LNCAP (cell line): ENCODE measurements around the gene ELP4.

Experiments used
- TF ChIP-seq, protein P1 (sequence below): fragments of 450-650 bp; IDR thresholded peaks from 2 replicates; pipeline ENCODE4 v1.5.1; 2017; ENCODE audit warnings: mild to moderate bottlenecking

Gene ELP4

GRCh38 chr11:31798057-31798553, 288.5 kb downstream of the ELP4 start:
- TF ChIP-seq, protein P1, sequence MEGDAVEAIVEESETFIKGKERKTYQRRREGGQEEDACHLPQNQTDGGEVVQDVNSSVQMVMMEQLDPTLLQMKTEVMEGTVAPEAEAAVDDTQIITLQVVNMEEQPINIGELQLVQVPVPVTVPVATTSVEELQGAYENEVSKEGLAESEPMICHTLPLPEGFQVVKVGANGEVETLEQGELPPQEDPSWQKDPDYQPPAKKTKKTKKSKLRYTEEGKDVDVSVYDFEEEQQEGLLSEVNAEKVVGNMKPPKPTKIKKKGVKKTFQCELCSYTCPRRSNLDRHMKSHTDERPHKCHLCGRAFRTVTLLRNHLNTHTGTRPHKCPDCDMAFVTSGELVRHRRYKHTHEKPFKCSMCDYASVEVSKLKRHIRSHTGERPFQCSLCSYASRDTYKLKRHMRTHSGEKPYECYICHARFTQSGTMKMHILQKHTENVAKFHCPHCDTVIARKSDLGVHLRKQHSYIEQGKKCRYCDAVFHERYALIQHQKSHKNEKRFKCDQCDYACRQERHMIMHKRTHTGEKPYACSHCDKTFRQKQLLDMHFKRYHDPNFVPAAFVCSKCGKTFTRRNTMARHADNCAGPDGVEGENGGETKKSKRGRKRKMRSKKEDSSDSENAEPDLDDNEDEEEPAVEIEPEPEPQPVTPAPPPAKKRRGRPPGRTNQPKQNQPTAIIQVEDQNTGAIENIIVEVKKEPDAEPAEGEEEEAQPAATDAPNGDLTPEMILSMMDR = no peak

DNA sequence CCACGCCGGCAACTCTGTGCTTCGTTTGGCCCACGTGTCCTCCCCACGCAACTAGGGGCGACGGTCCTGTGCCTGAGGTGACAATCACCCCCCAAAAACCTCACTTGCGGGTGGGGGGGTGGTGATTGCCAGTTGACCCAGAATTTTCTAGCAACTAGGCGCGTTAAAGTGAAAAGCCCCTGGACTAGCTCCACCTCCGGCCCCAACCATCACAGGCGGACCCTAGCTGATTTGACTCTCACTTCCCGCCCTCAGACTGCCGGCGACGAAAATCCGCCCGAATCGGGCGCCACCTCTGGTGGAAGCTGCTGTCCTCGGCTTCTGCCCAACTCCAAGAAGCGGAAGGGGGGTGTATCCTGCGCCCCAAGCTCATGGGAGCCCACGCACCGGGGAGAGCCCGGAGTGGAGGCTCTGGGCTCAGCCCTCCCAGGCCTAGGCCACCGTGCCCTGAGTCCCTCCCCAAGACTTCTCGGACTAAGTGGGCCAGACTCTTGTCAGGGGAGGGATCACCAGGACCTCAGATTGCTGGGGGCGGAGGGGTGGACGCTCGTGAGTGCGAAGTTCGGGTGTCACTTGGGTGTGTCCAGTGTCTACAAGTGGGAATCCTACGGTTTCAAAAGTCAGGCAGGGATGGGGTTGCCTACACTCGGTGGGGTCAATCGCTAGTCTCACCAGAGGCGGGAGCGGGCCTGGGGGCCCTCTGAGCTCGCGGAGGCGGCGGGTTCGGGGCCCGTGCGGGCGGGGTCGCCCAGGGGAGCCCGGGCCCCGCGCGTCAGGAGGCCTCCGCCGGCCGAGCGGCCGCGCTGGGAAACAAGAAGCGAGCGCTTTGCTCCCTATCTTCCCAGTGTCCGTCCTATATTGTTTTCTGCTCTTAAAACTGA, 289.2 kb downstream of the ELP4 start:
- TF ChIP-seq, protein P1 = no peak

GRCh38 chr11:31799435-31800397, 290.1 kb downstream of the ELP4 start:
- TF ChIP-seq, protein P1 = no peak

DNA sequence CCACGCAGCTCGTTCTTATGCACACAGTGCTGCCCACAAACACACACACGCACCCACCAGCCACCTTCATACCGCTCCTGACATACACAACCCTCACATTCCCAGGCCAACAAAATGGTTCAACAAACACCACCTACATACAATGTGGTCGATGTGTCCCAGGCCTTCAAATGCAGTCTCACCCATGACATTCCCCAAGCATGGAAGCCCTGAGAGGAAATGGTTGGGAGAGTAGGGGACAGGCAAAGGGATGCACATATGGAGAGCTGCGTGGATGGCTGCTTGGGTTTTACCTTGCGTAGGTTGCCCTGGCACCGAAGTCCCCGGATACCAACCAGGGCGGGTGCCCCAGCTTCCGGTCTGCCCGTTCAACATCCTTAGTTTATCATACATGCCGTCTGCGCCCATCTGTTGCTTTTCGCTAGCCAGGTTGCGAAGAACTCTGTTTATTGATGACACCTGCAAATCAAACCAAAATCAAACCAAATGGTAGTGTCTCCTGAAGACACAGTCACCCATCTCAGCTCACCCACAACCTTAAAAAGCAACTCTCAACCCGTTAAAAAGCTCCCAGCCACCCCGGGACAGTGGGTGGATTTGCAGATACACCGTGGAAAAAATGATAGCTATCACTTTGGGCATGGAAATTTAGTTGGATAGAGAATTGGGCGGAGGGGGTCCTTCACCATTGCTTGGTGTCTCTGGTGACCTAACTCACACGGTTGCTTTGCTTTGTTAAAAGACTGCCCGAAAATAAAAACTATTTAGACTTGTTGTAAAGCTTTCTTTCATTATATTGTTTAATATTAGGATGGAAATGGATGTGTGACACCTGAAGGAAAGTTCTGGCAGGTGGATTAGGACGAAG, 291.1 kb downstream of the ELP4 start:
- TF ChIP-seq, protein P1 = no peak

DNA sequence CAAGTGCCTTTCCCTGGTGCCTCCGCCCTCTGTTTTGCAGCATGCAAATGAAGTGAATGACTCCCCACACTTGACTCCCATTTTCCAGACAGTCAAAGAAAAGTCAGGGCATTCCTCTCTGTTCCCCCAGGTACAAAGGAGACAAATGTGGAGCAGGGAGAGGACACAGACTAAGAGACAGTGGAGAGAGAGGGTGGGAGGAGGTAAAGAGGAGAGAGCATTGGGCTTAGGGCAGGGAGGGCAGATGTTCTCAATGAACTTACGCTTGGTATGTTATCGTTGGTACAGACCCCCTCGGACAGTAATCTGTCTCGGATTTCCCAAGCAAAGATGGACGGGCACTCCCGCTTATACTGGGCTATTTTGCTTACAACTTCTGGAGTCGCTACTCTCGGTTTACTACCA, 291.7 kb downstream of the ELP4 start:
- TF ChIP-seq, protein P1 = no peak

GRCh38 chr11:31802000-31802551, 292.5 kb downstream of the ELP4 start:
- TF ChIP-seq, protein P1 = no peak
